NCI-H524 treated with DMSO at 0.1 percent for 48 hours (cell line): ENCODE measurements around the gene ELMO1.

Experiments
- DNase-seq: peaks from one replicate; lab custom pipeline; 2025; lab: John Stamatoyannopoulos, UW

The ELMO1 gene

DNA sequence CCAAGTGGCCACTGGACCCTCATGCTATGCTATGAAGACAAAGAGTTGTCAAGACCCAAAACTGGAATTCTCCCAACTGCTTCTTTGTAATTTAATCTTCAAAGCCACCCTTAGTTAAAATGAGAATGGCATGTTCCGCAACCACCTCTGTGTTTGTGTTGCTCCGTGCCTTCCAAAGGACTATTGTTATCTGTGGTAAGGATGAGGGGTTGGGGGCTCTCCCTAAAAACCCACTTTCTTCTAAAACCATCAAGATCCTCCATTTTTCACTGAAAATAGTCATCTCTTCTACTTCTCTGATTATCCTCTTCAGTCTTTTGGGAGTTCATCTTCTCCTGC, 502.3 kb downstream of the ELMO1 start:
- DNase-seq = no peak

DNA sequence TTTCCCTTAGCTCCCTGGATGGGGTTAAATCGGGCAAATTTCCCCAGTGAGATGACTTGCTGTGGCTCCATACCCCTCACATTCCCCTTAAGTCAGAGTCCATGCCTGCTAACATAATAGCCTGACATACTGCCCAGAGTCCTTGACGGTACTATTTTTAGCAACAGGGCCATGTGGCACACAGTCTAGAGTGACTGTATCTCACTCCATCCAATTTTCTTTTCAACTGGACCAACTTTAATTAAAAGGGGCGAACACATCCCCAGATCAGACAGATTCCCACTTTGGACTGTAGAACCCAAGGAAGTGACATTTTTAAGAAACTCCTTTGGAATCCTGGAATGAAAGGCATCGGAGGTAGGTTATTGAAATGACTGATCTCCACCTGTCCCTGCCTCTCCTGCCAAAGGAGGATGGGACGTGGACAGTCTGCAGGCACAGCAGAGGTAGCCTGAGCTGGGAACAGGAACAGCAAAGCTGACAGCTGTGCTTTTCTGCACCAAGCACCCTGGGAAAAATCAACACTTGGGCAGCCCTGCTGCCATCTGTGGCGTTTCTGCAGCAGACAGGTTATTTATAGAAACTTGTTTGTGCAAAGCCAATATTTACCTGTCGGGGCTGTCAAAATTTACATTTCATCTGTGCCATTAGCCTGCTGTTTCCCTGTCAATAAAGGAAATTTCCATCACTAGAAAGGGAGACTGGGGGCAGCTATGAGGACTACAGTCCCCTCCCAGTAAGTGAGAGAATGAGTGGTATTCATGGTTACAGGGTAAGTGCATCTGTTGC, 502.9 kb downstream of the ELMO1 start:
- DNase-seq = peak; percentile 88

DNA sequence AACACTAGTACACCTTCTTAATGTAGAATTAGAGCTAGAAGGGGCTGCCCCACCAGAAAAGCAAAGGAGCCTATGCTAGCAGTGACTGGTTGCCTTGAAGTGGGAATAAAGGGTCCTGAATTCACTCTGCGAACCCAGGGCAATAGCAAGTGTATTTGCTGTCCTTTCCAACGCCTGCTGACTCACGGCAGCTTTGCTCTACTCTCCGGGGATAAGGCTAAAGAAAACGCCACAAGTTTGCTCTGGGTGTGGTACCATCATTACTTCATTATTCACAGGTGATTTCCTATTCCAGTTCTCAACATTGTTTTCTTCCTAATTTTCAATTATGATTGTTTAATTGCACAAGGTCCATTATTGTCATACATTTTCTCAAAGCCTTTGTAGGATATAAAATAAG, 503.8 kb downstream of the ELMO1 start:
- no peak for DNase-seq

DNA sequence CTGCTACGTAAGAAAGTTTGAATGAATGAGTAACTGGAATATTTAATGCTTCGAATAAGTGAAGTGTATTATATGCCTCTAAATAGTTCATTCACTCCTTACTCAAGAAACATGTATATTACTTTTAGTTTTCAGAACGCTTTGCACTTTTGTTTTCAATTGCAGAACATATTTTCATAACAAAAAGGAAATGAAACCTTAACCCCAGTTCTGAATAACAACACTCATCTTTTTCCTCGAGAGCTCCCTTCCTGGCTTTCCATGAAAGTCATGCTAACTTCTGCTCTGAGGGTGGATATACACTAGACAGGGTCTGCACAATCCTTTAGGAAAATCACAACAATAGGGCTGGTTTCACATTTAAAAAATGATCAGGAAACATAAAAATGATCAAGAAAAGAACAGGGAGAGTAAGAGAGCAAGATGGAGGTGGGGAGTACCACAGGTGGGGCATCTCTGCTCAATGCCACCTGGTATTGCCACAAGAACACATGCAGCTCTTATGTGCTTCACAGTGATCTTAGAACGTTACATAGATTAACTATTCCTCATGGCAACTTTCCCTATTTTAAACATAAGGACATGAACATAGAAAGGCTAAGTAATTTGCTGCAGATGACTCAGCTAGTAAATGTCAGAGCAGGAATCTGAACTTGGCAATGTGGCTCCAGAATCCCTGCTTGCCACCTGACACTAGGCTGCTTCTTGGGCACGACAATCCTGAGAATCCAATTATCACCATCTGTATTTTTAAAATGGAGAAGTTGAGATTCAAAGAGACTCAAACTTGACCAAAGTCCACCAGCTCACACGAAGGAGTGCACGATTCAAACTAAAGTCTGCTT, 504.9 kb downstream of the ELMO1 start:
- no peak for DNase-seq

DNA sequence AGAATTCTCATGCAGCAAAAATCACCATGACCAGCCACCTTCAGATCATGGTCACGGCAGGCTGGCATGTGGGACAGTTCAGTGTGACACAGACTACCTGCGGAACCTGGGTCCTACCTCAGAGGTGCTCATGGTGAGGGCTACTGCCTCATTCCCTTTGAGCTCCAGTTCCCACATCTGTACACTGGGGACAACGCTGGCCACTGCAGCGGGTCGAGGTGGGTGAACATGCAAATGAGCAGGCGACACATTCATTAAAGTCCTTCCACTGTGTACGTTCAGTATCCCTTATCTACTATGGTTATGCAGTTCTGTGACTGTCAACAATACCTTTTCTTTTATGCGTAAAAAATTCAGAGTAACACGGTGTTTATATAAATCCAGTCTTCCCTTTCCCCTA, 505.7 kb downstream of the ELMO1 start:
- DNase-seq = no peak

DNA sequence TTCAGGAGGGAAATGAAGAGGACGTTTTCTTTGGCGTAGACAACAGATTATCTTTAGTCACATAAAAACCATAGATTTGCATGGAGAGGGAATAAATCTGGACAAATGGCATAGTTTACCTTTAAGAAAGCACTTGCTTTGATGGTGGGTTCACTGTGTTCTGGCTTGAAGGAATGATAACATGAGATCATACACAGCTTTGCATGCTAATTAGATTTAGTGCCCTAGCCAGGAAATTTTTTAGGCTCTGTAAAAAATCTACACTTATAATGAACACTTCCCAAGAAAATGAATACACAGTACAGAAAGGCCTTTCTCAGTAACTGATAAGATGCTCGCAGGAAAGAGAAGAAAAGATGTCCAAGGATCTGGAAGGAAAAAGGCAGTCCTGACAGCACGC, 506.1 kb downstream of the ELMO1 start:
- no peak for DNase-seq

DNA sequence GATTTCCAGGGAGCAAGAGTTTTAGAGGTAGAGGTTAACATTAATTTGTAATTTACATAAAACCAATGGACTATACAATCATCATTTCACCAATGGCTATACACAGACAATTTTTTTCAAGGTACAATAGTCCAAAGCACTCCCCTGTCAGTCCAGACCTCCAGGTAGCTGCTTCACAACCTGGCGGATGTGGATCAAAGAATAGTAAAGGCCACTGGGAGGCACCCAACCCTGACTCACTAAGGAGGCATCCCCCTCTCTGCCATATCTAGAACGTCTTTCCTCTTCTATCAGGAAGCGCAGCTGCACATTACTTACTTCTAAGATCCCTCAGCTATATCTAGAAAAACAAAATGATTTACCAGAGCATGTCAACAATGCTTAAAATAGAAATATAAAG, 506.6 kb downstream of the ELMO1 start:
- no peak for DNase-seq

DNA sequence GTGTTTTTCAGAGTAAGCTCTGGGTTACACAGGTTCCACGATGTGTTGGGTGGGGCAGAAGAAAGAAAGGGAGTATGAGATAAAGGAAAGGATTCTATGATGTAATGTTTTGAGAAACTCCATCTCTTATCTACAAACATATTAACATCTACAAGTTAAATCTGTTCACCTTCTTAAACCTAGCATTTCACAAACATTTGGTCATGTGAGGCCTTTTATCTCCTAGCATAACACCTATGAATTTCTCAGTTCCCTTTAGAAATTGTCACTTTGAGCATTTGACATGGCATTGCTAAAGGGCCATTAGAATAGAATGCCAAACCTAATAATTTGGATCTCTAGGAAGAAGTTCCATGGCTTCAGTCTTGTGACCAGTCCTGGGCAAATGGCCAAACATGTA, 507.3 kb downstream of the ELMO1 start:
- DNase-seq = no peak

DNA sequence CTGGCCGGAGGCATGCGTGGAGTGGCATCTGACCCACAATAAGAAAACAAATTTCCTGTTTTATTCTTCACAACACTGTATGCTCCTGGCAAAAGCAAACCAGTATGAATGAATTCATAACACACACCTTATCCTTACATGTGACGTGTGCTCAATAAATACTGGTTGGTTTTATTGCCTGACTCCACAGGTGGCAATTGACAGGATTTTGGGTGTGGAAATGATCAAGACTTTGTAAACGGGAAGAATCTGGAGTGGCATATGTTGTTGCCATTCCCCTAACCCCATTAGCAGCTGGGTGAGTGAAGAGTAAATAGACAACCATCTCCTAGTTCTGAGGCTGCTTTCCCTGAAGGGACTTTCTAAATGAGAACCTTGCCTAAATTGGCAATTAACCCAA, 508.8 kb downstream of the ELMO1 start:
- no peak for DNase-seq

DNA sequence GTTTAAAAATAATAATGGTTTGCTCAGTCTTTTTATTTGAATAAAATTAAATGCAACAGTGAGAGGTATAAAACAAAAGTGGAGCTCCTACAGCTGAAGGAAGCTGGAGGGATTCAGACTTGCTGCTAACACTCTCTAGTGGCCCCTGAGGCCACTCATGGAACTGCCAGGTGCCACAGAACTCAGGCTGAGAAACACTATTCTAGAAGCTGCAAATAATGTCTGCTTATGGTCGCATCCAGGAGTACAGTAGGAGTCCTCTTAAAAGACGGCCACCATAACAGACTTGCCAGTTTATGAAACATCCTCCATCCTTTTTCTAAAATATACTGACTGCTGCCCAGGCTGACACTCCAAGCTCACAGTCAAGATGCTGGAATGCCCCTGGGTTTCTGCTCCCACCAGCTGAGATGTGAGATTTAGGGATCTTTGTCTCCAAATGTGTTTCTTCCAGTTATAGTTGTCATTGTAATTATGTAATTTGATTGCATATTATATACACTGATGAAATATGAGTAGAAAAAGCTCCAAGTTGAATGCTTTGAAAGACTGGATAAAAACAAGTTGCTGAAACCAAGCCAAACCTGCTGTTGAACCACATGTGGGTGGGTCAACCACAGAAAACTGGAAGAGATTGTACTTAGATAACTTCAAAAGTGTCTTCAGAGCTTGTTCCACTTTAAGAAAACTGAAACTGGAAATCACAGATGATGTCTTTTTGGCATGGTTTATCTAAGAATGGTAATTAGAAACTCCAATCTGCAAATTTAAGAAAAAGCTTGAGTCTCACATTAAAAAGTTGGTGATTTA, 510.7 kb downstream of the ELMO1 start:
- DNase-seq = no peak

DNA sequence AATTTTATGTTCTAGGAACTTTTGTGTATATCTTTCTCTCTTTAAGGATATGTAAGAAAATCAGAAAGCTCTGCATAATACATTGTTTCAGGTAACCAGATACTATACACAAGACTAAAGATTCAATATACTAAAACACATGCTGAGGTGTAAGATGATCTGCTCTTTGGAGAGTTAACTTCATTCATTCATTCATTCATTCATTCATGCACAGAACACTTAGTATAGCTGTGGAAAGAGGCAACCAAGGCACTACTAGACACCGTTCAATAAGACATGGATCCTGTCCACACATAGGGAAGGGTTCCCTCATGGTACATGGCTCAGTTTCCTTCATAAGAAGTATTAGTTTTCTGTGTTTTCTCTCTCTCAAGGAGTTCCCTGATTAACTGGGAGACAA, 516.8 kb downstream of the ELMO1 start:
- DNase-seq = no peak

DNA sequence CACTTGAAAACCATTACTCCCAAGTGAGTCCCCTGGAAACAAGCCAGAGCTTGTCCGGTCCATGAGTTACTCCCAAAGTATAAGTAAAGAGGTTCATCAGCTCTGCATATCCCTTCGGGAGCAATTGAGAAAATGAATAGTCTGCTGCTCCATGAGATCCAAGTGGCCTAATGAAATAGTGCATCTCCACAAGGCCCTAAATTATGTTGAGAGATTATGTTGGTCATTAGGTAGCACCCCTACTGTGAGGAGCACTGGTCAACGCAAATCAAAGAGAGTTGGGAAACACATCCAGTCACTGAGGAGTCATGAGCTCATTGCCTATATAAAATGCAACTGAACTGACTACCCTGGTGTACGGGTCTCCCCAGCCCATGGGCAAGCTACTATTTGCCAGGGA, 518.9 kb downstream of the ELMO1 start:
- no peak for DNase-seq

DNA sequence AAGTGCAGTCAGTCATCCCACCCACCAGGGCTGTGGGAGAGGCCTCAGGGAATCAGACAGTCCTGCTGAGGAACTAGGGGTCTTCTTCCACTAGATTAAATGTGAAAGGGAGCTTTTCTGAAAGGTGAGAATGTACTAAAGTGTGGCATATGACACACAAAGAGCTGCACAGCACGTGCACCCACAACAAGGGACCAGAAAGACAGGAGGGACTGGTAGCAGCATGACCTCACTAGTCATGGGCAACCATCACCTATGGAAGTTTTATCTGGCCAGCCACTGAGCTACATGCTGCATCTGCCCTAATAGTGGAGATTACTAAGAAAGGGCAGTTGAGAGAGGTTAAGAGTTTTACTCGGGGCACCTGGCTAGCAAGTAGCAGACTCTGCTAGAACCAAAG, 519.9 kb downstream of the ELMO1 start:
- no peak for DNase-seq

DNA sequence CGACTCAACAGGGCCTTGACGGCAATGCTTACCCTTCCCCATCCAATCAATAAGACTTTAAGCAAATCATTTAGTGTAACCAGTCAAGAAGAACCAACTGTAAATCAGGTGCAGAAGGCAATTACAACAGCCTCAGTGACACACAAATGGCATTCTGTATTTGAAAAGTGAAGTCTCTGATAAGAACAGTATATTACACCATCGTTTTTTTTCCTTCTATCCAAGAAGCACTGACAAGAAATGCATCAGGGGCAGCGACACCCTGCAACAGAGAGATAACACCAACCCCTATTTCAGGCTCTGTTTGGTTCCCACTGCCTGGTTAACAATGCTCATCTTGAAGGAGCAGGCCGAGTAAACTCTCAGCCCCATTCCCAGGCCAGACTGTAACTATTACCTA, 520.4 kb downstream of the ELMO1 start:
- DNase-seq = no peak

DNA sequence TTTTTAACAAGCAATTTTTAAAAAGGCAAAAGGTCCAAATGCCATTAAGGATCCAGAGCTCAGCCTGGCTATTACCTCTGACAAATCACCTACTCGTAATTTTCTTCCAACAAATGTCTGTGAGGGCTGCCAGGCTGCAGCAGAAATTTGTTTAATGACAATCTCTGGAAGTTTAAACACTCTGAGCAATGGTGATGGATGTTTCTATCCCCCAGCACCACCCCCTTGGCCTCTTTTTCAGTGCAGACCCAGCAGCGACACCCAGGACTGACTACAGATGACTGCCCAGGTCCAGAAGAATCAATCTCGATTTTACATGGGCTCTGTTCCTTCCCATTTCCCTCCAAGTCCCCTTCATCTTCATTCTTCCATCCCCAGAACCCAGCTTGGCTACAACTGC, 523.0 kb downstream of the ELMO1 start:
- DNase-seq = no peak

DNA sequence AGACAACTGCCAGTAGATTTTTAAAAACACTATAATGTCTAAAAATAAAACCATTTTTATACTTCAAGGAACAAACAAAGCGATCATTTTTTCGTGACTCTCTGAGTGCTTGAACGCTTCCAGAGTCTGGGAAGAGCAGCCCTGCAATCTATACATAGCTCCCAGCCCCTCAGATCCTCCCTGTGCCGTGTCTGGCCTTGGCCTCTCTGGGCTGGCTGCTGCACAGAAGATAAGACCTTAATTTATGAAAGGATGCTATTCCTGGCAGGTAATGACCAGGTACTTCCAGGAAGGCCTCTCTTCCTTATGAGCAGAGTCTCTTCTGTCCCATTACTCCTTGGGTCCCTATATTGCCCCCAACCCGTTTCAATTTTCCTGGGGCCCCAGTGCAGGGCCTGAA, 523.5 kb downstream of the ELMO1 start:
- DNase-seq = no peak

DNA sequence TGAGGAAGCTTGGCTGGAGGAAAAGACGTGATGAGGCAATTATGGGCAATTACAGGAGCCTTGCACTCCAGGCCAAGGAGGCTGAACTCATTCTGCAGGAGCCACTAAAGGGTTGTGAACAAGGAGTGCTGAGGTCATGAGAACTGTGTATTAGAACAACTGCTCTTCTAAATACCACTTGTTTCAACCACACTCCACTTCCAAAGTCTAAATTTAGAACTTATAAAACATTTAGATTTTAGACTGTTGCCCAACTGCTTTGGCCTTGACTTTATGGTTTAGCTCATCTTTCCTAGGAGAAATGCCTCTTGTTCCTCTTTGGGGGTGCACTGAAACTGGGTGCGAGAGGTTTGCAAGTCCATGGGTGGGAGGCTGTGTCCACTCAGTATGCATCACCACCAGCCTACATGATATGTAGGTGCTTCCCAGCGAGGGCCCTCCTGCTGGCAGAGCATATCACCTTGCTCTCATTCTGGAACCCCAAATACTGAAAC, 524.7 kb downstream of the ELMO1 start:
- no peak for DNase-seq

DNA sequence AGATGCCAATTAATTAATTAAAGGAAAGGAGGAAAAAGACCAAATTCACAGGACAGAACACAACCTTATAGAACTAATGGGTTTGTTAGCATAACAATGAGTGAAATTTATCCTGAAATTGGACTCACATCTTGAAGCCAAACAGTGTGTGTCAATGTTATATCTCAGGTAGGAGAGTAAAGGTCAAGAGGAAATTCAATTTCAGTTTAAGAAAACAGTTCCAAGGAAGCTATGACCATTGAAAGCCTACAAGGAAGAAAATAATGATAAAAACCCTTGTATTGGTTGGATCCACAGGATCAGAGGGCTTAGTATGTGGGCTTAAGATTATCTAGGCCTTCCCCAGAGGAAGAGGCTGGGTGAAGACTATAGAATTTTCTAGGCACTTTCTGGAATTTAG, 525.5 kb downstream of the ELMO1 start:
- DNase-seq = no peak

DNA sequence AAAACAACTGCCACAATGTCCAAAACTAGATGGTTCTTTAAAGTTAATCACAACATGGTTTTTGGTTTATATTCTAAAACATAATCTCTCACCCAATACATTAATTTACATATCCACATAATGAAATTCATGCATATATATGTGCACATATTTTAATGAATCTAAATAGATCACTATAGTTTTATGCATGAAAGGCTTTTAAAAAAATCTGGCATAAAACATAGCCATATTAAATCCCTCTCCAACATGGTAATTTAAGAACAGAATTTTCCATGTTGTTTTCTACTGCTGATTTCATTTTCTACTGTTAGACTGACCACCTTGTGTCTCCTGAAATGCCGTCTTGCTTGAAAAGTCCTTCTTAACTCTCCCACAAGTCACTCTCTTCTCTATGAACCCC, 528.2 kb downstream of the ELMO1 start:
- no peak for DNase-seq

DNA sequence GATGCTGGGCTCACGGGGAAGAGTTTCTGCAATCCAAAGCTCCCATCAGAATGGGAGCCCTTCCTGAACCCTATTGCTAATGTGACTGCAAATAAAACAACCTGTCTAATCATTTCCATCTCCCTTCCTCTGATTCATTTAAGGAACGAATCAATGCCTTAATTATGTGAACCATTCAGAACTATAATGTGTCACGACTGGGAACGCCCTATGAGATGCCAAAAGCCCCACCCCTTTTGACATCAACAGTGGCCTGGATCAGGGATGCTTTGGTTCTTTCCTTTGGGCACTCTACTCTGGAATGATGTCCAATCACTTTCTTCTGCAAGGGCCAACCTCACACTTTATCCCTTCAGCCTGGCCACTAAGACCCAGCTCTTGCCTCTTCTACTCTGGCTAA, 528.9 kb downstream of the ELMO1 start:
- DNase-seq = no peak

DNA sequence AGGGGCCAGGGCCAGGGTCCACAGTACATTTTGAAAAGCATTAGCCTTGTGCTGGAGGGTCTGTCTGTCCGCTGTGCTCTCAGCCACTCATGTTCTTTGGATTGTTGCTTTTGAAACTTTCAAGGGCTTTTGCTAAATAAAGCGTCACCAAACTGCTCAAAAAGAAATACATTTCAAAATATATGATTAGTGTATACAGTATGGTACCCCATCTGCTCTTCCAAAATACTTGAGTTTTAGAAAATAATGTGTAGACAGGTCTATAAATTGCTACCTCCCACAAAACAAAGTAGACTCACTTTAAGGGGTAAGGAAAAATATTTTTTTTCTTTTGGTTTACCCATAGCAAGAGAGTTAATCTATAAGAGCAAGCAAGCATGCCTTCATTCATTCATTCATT, 530.1 kb downstream of the ELMO1 start:
- no peak for DNase-seq

DNA sequence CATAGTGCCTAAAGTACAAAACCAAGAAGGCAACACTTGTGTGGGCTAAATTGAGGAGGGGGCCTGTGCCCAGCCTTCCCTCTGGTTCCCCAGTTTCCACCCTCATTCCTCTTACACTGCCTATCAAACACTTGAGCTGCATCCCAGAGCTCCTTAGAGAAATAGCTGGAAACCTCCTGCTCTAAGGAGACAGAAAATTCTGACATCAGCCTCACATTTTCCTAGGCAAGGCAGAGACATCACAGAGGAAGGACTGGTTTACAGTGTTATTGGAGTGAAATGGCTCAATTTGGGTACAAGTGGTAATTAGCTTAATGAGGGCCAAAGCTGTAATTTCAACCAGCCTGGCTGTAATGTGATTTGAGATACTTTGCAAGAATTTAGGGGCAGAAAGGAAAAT, 532.0 kb downstream of the ELMO1 start:
- no peak for DNase-seq

DNA sequence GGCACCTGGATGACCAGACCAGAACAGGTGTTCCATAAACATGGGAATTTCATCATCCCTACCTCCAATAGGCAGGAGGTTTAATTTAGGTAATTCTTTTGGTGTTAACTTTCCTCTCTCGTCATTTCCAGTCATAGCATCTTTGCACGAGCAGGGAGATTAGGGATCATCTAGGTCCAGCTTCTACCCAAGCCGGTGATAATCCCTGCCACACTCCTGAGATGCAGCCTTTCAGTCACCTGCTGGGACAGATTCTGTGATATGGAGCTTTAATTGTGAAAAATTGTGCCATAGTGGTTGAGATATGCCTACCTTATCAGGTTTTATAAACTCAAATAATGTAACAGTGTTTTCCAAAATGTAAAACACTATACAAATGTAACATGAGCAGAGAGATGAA, 532.5 kb downstream of the ELMO1 start:
- DNase-seq = no peak
